ENCODE measurements around the gene MON1A.

DNA sequence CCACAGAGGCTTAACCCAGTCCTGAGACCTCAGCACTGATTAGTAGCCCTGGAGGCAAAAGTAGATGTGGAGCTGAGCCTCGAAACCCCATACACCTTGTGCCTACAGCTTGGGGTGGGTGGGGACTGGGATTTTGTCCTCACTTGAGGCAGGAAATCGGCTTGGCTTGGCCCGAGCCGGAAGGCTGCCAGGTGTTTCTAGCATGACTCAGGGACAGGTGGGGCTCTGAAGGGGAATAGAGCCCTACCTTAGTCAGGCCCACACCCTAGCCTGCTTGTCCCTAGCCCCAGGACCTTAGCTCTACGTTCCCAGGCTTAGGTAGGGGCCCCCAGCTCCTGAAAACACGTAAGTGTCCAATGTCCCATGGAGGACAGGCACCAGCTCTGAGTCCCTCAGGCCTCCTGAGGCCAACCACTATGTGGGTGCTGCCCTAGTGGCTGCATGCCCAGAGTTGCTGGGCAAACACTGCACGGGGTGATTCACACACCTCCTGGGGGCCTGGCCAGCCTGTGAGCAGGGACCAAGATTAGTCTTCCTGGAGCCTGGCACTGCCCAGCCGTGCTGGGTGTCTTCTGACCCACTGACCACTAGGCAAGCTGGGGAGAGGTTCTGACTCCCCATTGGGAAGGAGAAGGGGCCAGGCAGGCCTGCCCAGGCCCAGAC, 29.0 kb downstream of the MON1A start:
- TF ChIP-seq PKNOX1 (IDR thresholded peaks at IDR 0.05) (no peak), SP1 (IDR thresholded peaks at IDR 0.05) (no peak), FOXA1 (IDR thresholded peaks at IDR 0.05) (no peak), BHLHE40 (IDR thresholded peaks at IDR 0.05; ENCODE audit: borderline replicate concordance) (no peak), ELF4 (IDR thresholded peaks at IDR 0.05) (no peak), HDGF (IDR thresholded peaks at IDR 0.05; ENCODE audit: borderline replicate concordance) (no peak), SUZ12 (IDR thresholded peaks at IDR 0.05) (no peak), TARDBP (IDR thresholded peaks at IDR 0.05) (no peak), CTBP1 (IDR thresholded peaks at IDR 0.05; ENCODE audit: borderline replicate concordance) (no peak), NFRKB (IDR thresholded peaks at IDR 0.05) (no peak), FOXK2 (IDR thresholded peaks at IDR 0.05) (no peak), FOXM1 (IDR thresholded peaks at IDR 0.05; ENCODE audit: borderline replicate concordance) (no peak), ZNF384 (IDR thresholded peaks at IDR 0.05) (no peak), ARNT (IDR thresholded peaks at IDR 0.05) (no peak)

Data from HEK293T (cell line).